ENCODE data around the gene PNPLA7.

GRCh38 chr9:137542486-137542885 lies 7.7 kb downstream of the PNPLA7 start:
- TF ChIP-seq POLR2A (IDR thresholded peaks at IDR 0.05) = no peak
- TF ChIP-seq CTCF (IDR thresholded peaks at IDR 0.05) = no peak
- TF ChIP-seq POLR2AphosphoS5 (IDR thresholded peaks at IDR 0.05) = no peak

All from stomach (tissue), 4 donors.